HepG2 (cell line): ENCODE data around the gene PHF5A.
A peak's percentile ranks its signal among the peaks of the same experiment; 100 is the strongest.

ENCODE experiments used
- ARID2 ChIP-seq: sonication (generic); formaldehyde crosslinking; IDR thresholded peaks from 2 replicates; pipeline ENCODE4 v1.8.1; 2022; ENCODE audit warnings: mild to moderate bottlenecking, missing genetic modification reagents, borderline replicate concordance
- PHF5A ChIP-seq: IDR thresholded peaks from one replicate; pipeline ENCODE4 v1.6.1; 2018; ENCODE audit warnings: low read depth, missing genetic modification reagents; ENCODE audit not compliant: unreplicated experiment
- POLR2AphosphoS5 ChIP-seq: IDR thresholded peaks from 2 replicates; pipeline ENCODE4 v1.6.1; 2012; ENCODE audit warnings: low read depth, low read length
- RAD21 ChIP-seq: fragments of 450-650 bp; formaldehyde crosslinking; IDR thresholded peaks from 2 replicates; pipeline ENCODE4 v1.5.0; 2020; ENCODE audit warnings: mild to moderate bottlenecking
- TOE1 ChIP-seq: sonication (generic); formaldehyde crosslinking; IDR thresholded peaks from 2 replicates; pipeline ENCODE4 v1.4.0; 2020; ENCODE audit warnings: mild to moderate bottlenecking, missing genetic modification reagents
- ZNF121 ChIP-seq: sonication (generic); formaldehyde crosslinking; IDR thresholded peaks from 2 replicates; pipeline ENCODE4 v1.5.0; 2020; ENCODE audit warnings: mild to moderate bottlenecking, missing genetic modification reagents
- ZSCAN9 ChIP-seq: IDR thresholded peaks from 2 replicates; pipeline ENCODE4 v1.6.1; 2016; ENCODE audit warnings: borderline replicate concordance
- TF ChIP-seq, protein P1 (sequence below): sonication (generic); formaldehyde crosslinking; IDR thresholded peaks from 2 replicates; pipeline ENCODE4 v1.8.1; 2023; ENCODE audit warnings: missing genetic modification reagents, inconsistent platforms, borderline replicate concordance
- TF ChIP-seq, protein P2 (sequence below): sonication (generic); formaldehyde crosslinking; IDR thresholded peaks from 2 replicates; pipeline ENCODE4 v1.5.1; 2020; ENCODE audit warnings: missing genetic modification reagents, mild to moderate bottlenecking, borderline replicate concordance
- TF ChIP-seq, protein P3 (sequence below): sonication (generic); formaldehyde crosslinking; IDR thresholded peaks from 2 replicates; pipeline ENCODE4 v1.5.0; 2020; ENCODE audit warnings: mild to moderate bottlenecking, missing genetic modification reagents
- TF ChIP-seq, protein P4 (sequence below): sonication (generic); formaldehyde crosslinking; IDR thresholded peaks from 2 replicates; pipeline ENCODE4 v1.4.0; 2020; ENCODE audit warnings: mild to moderate bottlenecking, missing genetic modification reagents

DNA sequence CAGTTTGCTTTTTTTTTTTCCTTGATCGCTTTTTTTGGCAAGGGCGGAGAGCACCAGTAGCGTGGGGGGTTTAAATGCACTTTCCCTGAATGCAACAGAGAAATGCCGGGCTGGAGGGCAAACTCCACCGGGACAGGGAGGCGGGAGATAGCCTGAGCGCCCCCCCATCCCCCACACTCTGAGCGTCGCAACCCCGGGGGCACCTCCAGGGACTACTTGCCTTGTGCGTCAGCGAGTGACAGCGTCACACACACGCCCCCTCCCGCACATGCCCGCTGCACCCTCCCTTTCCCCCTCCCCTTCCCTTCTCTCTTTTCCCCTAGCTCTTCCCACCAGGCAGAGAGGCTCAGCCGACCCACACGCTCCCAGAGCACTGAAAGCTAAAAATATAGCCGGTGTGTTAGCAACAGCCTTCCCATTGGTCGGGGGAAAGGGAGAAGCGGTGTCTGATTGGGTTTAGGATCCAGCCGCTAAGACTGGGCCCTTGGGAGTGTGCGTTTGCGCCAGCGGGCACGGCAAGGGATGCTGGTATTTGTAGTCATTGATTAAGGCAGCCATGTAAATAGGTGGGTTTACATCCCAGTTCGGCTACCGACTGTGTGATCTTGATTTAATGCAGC lies 20.2 kb downstream of the PHF5A start:
- TF ChIP-seq, protein P1, sequence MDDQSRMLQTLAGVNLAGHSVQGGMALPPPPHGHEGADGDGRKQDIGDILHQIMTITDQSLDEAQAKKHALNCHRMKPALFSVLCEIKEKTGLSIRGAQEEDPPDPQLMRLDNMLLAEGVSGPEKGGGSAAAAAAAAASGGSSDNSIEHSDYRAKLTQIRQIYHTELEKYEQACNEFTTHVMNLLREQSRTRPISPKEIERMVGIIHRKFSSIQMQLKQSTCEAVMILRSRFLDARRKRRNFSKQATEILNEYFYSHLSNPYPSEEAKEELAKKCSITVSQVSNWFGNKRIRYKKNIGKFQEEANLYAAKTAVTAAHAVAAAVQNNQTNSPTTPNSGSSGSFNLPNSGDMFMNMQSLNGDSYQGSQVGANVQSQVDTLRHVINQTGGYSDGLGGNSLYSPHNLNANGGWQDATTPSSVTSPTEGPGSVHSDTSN (CRISPR knock-in tag) = no peak
- no peak for TF ChIP-seq PHF5A (CRISPR knock-in tag)
- no peak for TF ChIP-seq TOE1
- TF ChIP-seq ZSCAN9 (CRISPR knock-in tag) = peak; percentile 78
- TF ChIP-seq, protein P2, sequence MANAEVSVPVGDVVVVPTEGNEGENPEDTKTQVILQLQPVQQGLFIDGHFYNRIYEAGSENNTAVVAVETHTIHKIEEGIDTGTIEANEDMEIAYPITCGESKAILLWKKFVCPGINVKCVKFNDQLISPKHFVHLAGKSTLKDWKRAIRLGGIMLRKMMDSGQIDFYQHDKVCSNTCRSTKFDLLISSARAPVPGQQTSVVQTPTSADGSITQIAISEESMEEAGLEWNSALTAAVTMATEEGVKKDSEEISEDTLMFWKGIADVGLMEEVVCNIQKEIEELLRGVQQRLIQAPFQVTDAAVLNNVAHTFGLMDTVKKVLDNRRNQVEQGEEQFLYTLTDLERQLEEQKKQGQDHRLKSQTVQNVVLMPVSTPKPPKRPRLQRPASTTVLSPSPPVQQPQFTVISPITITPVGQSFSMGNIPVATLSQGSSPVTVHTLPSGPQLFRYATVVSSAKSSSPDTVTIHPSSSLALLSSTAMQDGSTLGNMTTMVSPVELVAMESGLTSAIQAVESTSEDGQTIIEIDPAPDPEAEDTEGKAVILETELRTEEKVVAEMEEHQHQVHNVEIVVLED = peak; percentile 90
- no peak for TF ChIP-seq ARID2 (CRISPR knock-in tag)
- no peak; the same call in 1 of the 2 replicates for TF ChIP-seq RAD21 (CRISPR knock-in tag)
- TF ChIP-seq, protein P3, sequence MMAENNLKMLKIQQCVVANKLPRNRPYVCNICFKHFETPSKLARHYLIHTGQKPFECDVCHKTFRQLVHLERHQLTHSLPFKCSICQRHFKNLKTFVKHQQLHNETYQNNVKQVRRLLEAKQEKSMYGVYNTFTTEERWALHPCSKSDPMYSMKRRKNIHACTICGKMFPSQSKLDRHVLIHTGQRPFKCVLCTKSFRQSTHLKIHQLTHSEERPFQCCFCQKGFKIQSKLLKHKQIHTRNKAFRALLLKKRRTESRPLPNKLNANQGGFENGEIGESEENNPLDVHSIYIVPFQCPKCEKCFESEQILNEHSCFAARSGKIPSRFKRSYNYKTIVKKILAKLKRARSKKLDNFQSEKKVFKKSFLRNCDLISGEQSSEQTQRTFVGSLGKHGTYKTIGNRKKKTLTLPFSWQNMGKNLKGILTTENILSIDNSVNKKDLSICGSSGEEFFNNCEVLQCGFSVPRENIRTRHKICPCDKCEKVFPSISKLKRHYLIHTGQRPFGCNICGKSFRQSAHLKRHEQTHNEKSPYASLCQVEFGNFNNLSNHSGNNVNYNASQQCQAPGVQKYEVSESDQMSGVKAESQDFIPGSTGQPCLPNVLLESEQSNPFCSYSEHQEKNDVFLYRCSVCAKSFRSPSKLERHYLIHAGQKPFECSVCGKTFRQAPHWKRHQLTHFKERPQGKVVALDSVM (CRISPR knock-in tag) = peak; percentile 36; the same call in 1 of the 2 replicates
- TF ChIP-seq POLR2AphosphoS5 = peak; percentile 90
- TF ChIP-seq ZNF121 (CRISPR knock-in tag) = 0 out of 2 replicates have a peak, but pooled peaks have one; percentile 21
- TF ChIP-seq, protein P4, sequence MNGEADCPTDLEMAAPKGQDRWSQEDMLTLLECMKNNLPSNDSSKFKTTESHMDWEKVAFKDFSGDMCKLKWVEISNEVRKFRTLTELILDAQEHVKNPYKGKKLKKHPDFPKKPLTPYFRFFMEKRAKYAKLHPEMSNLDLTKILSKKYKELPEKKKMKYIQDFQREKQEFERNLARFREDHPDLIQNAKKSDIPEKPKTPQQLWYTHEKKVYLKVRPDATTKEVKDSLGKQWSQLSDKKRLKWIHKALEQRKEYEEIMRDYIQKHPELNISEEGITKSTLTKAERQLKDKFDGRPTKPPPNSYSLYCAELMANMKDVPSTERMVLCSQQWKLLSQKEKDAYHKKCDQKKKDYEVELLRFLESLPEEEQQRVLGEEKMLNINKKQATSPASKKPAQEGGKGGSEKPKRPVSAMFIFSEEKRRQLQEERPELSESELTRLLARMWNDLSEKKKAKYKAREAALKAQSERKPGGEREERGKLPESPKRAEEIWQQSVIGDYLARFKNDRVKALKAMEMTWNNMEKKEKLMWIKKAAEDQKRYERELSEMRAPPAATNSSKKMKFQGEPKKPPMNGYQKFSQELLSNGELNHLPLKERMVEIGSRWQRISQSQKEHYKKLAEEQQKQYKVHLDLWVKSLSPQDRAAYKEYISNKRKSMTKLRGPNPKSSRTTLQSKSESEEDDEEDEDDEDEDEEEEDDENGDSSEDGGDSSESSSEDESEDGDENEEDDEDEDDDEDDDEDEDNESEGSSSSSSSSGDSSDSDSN (CRISPR knock-in tag) = peak; percentile 45; the same call in 1 of the 2 replicates
